Fibroblast of lung (primary cell): Measurements from ENCODE around the gene MACROD2. TPM values are rescaled to one million over a fixed set of nuclear protein-coding genes. Genes with fewer than 3 reads are reported as not detected.

Source experiments
- DNase-seq, 2 donors: peaks; one replicate each; pipeline versions ENCODE4 v3.0.0 to v3.0.0-alpha.2; 2010; ENCODE audit warnings: low read depth in 2 of 2
- H2AFZ ChIP-seq: 2 replicates; pipeline ENCODE4 v1.5.1; 2012; ENCODE audit warnings: low read length, control low read depth, inconsistent platforms
- H3K27ac ChIP-seq: 2 replicates; pipeline ENCODE4 v1.5.1; 2011; ENCODE audit warnings: low read length, control low read depth; ENCODE audit not compliant: insufficient read depth
- H3K27me3 ChIP-seq: 2 replicates; pipeline ENCODE4 v1.5.1; 2011; ENCODE audit warnings: mild to moderate bottlenecking, low read length; ENCODE audit not compliant: control insufficient read depth, insufficient read depth
- H3K36me3 ChIP-seq: 2 replicates; pipeline ENCODE4 v1.5.1; 2011; ENCODE audit warnings: low read length; ENCODE audit not compliant: control insufficient read depth, insufficient read depth
- H3K4me1 ChIP-seq: 2 replicates; pipeline ENCODE4 v1.5.1; 2011; ENCODE audit warnings: low read length; ENCODE audit not compliant: control insufficient read depth, insufficient read depth; ENCODE audit errors: extremely low read depth
- H3K4me2 ChIP-seq: 2 replicates; pipeline ENCODE4 v1.5.1; 2011; ENCODE audit warnings: low read length, control low read depth; ENCODE audit not compliant: insufficient read depth; ENCODE audit errors: extremely low read depth
- H3K4me3 ChIP-seq, 4 experiments: fragments of 200-600 bp in 1 of 4; sonication (generic) in 1 of 4; replicated peaks in 1 of 4; 2 replicates each; pipeline ENCODE4 v1.5.1; 2011 to 2016; ENCODE audit warnings: low read length in 4 of 4, low read depth in 3 of 4, mild to moderate bottlenecking in 3 of 4, control low read depth in 2 of 4, inconsistent platforms in 1 of 4, mixed read lengths in 1 of 4; ENCODE audit not compliant: insufficient read depth in 1 of 4; ENCODE audit errors: control extremely low read depth in 1 of 4
- H3K79me2 ChIP-seq: 2 replicates; pipeline ENCODE4 v1.5.1; 2012; ENCODE audit warnings: mild to moderate bottlenecking, low read length, inconsistent platforms; ENCODE audit not compliant: control insufficient read depth, insufficient read depth
- H3K9ac ChIP-seq: 2 replicates; pipeline ENCODE4 v1.5.1; 2011; ENCODE audit warnings: mild to moderate bottlenecking, low read length, control low read depth; ENCODE audit not compliant: insufficient read depth
- H3K9me3 ChIP-seq: 2 replicates; pipeline ENCODE4 v1.5.1; 2012; ENCODE audit warnings: low read depth, low read length; ENCODE audit not compliant: control insufficient read depth, insufficient read depth
- H4K20me1 ChIP-seq: 2 replicates; pipeline ENCODE4 v1.5.1; 2011; ENCODE audit warnings: low read length; ENCODE audit not compliant: control insufficient read depth, insufficient read depth; ENCODE audit errors: extremely low read depth
- EZH2 ChIP-seq: IDR thresholded peaks from 2 replicates; pipeline ENCODE4 v1.5.1; 2012; ENCODE audit warnings: low read length, control low read depth, mild to moderate bottlenecking; ENCODE audit errors: missing control alignments
- polyA plus RNA-seq, 2 donors: library from polyadenylated mRNA; depleted of rRNA in 1 of 2; stranded (reverse) in 1 of 2; unstranded in 1 of 2; fragments of >200 nt; gene quantifications; 2 replicates each; pipeline ENCODE4 v1.2.1, GENCODE V29; 2011 to 2012; ENCODE audit warnings: missing spikeins in 1 of 2
- total RNA-seq: library from RNA; depleted of rRNA; stranded (reverse); fragments of >200 nt; gene quantifications from 2 replicates; pipeline ENCODE4 v1.2.1, GENCODE V29; 2014
- TF ChIP-seq, protein P1 (sequence below), 2 donors: IDR thresholded peaks in 1 of 2; conservative IDR thresholded peaks in 1 of 2; 1 replicate in 1 of 2; 2 replicates in 1 of 2; pipeline ENCODE4 v1.5.1; 2011 to 2012; ENCODE audit warnings: low read length in 2 of 2, control low read depth in 1 of 2, inconsistent platforms in 1 of 2, low read depth in 1 of 2, mild to moderate bottlenecking in 1 of 2

The MACROD2 gene
- total and polyA plus RNA-seq, 2 donors (not counting 1 experiment from before 2014, with no cell fraction given) = 0.54 to 1.7 TPM

GRCh38 chr20:15902493-15902892 is 1907.2 kb downstream of the MACROD2 start:
- Histone ChIP-seq H3K4me2 (no peak overlapping the region), H3K27ac (no peak overlapping the region), H3K36me3 (no peaks in the 10 kb centered on the region), H3K9me3 (no peaks in the 10 kb centered on the region), H3K27me3 (no peaks in the 10 kb centered on the region), H3K4me1 (no peaks in the 10 kb centered on the region), H3K9ac (no peak overlapping the region), H4K20me1 (no peaks in the 10 kb centered on the region), H3K4me3 (no peak overlapping the region), H3K79me2 (no peaks in the 10 kb centered on the region), H2AFZ (no peak overlapping the region)
- TF ChIP-seq, protein P1, sequence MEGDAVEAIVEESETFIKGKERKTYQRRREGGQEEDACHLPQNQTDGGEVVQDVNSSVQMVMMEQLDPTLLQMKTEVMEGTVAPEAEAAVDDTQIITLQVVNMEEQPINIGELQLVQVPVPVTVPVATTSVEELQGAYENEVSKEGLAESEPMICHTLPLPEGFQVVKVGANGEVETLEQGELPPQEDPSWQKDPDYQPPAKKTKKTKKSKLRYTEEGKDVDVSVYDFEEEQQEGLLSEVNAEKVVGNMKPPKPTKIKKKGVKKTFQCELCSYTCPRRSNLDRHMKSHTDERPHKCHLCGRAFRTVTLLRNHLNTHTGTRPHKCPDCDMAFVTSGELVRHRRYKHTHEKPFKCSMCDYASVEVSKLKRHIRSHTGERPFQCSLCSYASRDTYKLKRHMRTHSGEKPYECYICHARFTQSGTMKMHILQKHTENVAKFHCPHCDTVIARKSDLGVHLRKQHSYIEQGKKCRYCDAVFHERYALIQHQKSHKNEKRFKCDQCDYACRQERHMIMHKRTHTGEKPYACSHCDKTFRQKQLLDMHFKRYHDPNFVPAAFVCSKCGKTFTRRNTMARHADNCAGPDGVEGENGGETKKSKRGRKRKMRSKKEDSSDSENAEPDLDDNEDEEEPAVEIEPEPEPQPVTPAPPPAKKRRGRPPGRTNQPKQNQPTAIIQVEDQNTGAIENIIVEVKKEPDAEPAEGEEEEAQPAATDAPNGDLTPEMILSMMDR (conservative IDR thresholded peaks at IDR 0.05 in 1 of 2, IDR thresholded peaks at IDR 0.05 in 1 of 2; ENCODE audit: low read depth in 1 of 2, low read length in 2 of 2) = no peak
- TF ChIP-seq EZH2 = no peak
- no peak for DNase-seq

- H3K9ac ChIP-seq = no peak overlapping the region
- H3K27ac ChIP-seq = no peak overlapping the region
- H2AFZ ChIP-seq = no peak overlapping the region
- H3K4me3 ChIP-seq = no peak overlapping the region
- H3K36me3 ChIP-seq = no peaks in the 10 kb centered on the region
- no peaks in the 10 kb centered on the region for H3K9me3 ChIP-seq
- no peak for DNase-seq
- TF ChIP-seq, protein P1 (conservative IDR thresholded peaks at IDR 0.05 in 1 of 2, IDR thresholded peaks at IDR 0.05 in 1 of 2; ENCODE audit: low read depth in 1 of 2, low read length in 2 of 2) = no peak
- no peak for TF ChIP-seq EZH2
- H3K4me1 ChIP-seq = no peaks in the 10 kb centered on the region
- H4K20me1 ChIP-seq = no peaks in the 10 kb centered on the region
- no peaks in the 10 kb centered on the region for H3K79me2 ChIP-seq
- no peaks in the 10 kb centered on the region for H3K27me3 ChIP-seq
- H3K4me2 ChIP-seq = no peak overlapping the region
Measured at GRCh38 chr20:15905661-15906060, 1910.3 kb downstream of the MACROD2 start.

- Histone ChIP-seq H3K36me3 (no peaks in the 10 kb centered on the region), H3K9me3 (no peaks in the 10 kb centered on the region), H3K9ac (no peak overlapping the region), H3K27ac (no peak overlapping the region), H3K79me2 (no peaks in the 10 kb centered on the region), H3K4me3 (no peak overlapping the region), H3K4me2 (no peak overlapping the region), H3K27me3 (no peaks in the 10 kb centered on the region), H4K20me1 (no peaks in the 10 kb centered on the region), H2AFZ (no peak overlapping the region), H3K4me1 (no peaks in the 10 kb centered on the region)
- DNase-seq = no peak
- TF ChIP-seq, protein P1 (conservative IDR thresholded peaks at IDR 0.05 in 1 of 2, IDR thresholded peaks at IDR 0.05 in 1 of 2; ENCODE audit: low read depth in 1 of 2, low read length in 2 of 2) = no peak
Measured at GRCh38 chr20:15909995-15910394, 1914.7 kb downstream of the MACROD2 start.
